ENCODE measurements around the gene LMO4.

Gene LMO4

DNA sequence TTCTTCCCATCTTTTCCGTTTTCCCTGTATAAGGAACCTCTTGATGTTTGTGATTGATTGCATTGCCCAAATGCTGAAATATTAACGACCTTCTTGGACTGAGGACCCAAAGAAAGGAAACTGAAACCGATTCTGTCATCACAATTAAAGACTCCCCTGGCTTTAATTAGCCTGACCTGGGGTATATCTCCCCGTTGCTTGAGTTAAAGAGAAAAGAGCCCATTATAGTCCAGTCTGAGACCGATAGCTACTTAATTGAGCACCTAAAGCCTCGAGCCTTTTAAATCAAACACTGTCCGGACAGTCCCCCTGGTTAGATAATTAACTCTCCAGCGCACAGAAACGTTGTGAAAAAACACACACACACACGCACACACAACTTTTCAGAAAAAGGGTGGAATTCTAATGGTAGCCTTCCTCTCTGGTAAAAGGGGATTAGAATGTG, 8.0 kb downstream of the LMO4 start:
- Histone ChIP-seq H3K27ac (ENCODE audit: low read length) (no peak overlapping the region), H3K4me2 (ENCODE audit: low read length) (peak overlapping the region; percentile 94)

DNA sequence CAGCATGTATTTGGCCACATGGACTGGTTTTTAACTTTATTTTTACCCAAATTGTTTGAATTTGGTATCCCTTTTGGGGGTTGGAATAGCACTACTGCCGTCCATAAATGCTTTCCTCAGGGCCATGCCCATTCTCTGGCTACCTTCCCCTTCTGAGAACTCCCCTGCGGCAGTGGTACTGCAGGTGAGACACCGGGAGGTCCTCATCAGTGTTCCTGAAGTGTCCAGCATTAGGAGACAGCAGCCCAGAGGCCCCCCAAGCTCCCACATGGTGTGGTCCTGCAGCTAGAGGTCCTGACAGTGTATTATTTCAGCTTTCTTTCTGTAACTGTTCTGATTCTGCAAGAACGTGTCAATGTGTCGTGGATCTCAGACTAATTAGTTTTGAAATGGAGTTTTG, 8.9 kb downstream of the LMO4 start:
- H3K4me2 ChIP-seq (ENCODE audit: low read length): no peak overlapping the region
- peaks cover 21% of the 10 kb centered on the region for H3K36me3 ChIP-seq (replicated peaks; ENCODE audit: low read depth, low read length)
- no peak overlapping the region for H3K9ac ChIP-seq (ENCODE audit: low read length)
- H4K20me1 ChIP-seq (ENCODE audit: insufficient read depth, low read length): peaks cover 4% of the 10 kb centered on the region; the same call in 1 of the 2 replicates
- peaks cover 26% of the 10 kb centered on the region for H3K4me1 ChIP-seq (ENCODE audit: low read length)
- peaks cover 8% of the 10 kb centered on the region for H3K27me3 ChIP-seq (ENCODE audit: low read depth, low read length)
- H3K27ac ChIP-seq (ENCODE audit: low read length): no peak overlapping the region
- H3K9me3 ChIP-seq (ENCODE audit: insufficient read depth, low read length): no peaks in the 10 kb centered on the region
- H3K4me3 ChIP-seq (ENCODE audit: low read length): no peak overlapping the region
- TF ChIP-seq, protein P1, sequence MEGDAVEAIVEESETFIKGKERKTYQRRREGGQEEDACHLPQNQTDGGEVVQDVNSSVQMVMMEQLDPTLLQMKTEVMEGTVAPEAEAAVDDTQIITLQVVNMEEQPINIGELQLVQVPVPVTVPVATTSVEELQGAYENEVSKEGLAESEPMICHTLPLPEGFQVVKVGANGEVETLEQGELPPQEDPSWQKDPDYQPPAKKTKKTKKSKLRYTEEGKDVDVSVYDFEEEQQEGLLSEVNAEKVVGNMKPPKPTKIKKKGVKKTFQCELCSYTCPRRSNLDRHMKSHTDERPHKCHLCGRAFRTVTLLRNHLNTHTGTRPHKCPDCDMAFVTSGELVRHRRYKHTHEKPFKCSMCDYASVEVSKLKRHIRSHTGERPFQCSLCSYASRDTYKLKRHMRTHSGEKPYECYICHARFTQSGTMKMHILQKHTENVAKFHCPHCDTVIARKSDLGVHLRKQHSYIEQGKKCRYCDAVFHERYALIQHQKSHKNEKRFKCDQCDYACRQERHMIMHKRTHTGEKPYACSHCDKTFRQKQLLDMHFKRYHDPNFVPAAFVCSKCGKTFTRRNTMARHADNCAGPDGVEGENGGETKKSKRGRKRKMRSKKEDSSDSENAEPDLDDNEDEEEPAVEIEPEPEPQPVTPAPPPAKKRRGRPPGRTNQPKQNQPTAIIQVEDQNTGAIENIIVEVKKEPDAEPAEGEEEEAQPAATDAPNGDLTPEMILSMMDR (IDR thresholded peaks at IDR 0.05; ENCODE audit: low read depth, low read length): no peak
- no peak for TF ChIP-seq EZH2phosphoT487 (IDR thresholded peaks at IDR 0.05; ENCODE audit: low read depth)
- no peaks in the 10 kb centered on the region for H3K79me2 ChIP-seq (ENCODE audit: low read length)
- H2AFZ ChIP-seq (ENCODE audit: low read depth, low read length): no peak overlapping the region

More for the DNA sequence above, 8.0 kb downstream of the LMO4 start:
- H3K9ac ChIP-seq (ENCODE audit: low read length): peak overlapping the region; percentile 75; the same call in 1 of the 2 replicates
- H3K4me3 ChIP-seq (ENCODE audit: low read length): peak overlapping the region; percentile 85
- H3K79me2 ChIP-seq (ENCODE audit: low read length): no peaks in the 10 kb centered on the region
- peaks cover 17% of the 10 kb centered on the region for H3K27me3 ChIP-seq (ENCODE audit: low read depth, low read length)
- TF ChIP-seq, protein P1 (IDR thresholded peaks at IDR 0.05; ENCODE audit: low read depth, low read length): no peak
- TF ChIP-seq EZH2phosphoT487 (IDR thresholded peaks at IDR 0.05; ENCODE audit: low read depth): no peak
- peaks cover 22% of the 10 kb centered on the region for H3K36me3 ChIP-seq (replicated peaks; ENCODE audit: low read depth, low read length)
- H4K20me1 ChIP-seq (ENCODE audit: insufficient read depth, low read length): peaks cover 13% of the 10 kb centered on the region
- H3K4me1 ChIP-seq (ENCODE audit: low read length): peaks cover 33% of the 10 kb centered on the region
- H3K9me3 ChIP-seq (ENCODE audit: insufficient read depth, low read length): no peaks in the 10 kb centered on the region
- H2AFZ ChIP-seq (ENCODE audit: low read depth, low read length): no peak overlapping the region

DNA sequence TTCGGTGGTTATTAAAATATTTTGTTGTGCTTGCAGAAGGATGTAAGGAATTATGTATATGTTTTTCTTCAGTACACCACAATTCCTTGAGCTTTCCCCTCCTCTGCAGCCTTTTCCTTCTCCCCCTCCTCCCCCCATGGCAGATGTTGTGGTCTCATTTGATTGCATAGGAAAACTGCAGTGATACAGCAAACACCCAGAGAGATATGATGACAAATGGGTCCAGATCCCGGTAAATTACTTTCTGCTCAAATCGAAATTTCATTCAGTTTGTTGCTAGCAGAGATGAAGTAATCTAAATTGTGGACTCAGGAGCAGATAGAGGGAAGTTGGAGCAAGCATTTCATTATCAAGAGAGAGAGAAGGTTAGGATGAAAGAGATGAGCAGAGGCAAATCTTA, 9.9 kb downstream of the LMO4 start:
- Histone ChIP-seq H2AFZ (ENCODE audit: low read depth, low read length) (no peak overlapping the region), H3K9me3 (ENCODE audit: insufficient read depth, low read length) (no peaks in the 10 kb centered on the region), H3K4me2 (ENCODE audit: low read length) (no peak overlapping the region), H3K36me3 (replicated peaks; ENCODE audit: low read depth, low read length) (peaks cover 13% of the 10 kb centered on the region), H3K9ac (ENCODE audit: low read length) (no peak overlapping the region), H4K20me1 (ENCODE audit: insufficient read depth, low read length) (no peaks in the 10 kb centered on the region), H3K79me2 (ENCODE audit: low read length) (no peaks in the 10 kb centered on the region), H3K4me3 (ENCODE audit: low read length) (no peak overlapping the region), H3K27me3 (ENCODE audit: low read depth, low read length) (no peaks in the 10 kb centered on the region), H3K27ac (ENCODE audit: low read length) (no peak overlapping the region), H3K4me1 (ENCODE audit: low read length) (peaks cover 24% of the 10 kb centered on the region)
- TF ChIP-seq, protein P1 (IDR thresholded peaks at IDR 0.05; ENCODE audit: low read depth, low read length): no peak
- no peak for TF ChIP-seq EZH2phosphoT487 (IDR thresholded peaks at IDR 0.05; ENCODE audit: low read depth)

DNA sequence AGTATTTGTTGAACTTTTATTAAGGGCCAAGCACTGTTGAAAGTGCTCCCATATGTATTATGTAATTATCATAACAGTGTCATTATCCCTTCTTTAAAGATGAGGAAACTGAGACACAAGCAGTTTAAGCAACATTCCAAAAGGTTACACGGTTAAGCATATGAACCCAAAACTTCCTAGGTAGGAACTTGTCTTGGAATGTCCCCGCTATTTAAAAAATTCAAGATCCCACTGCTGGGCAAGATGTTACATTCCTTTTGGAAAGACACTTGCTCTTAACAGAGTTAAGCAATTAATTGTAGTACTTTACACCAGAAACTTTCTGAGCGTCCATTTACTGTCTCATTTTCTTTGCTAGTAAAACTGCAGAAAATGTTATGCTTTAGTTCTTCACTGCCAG, 15.6 kb downstream of the LMO4 start:
- H3K36me3 ChIP-seq (replicated peaks; ENCODE audit: low read depth, low read length): peaks cover 13% of the 10 kb centered on the region
- no peaks in the 10 kb centered on the region for H3K79me2 ChIP-seq (ENCODE audit: low read length)

More for the DNA sequence above, 15.6 kb downstream of the LMO4 start:
- Histone ChIP-seq H3K4me3 (ENCODE audit: low read length) (no peak overlapping the region), H3K27ac (ENCODE audit: low read length) (no peak overlapping the region), H4K20me1 (ENCODE audit: insufficient read depth, low read length) (no peaks in the 10 kb centered on the region), H3K27me3 (ENCODE audit: low read depth, low read length) (no peaks in the 10 kb centered on the region), H2AFZ (ENCODE audit: low read depth, low read length) (no peak overlapping the region), H3K9me3 (ENCODE audit: insufficient read depth, low read length) (no peaks in the 10 kb centered on the region), H3K4me2 (ENCODE audit: low read length) (no peak overlapping the region), H3K9ac (ENCODE audit: low read length) (no peak overlapping the region), H3K4me1 (ENCODE audit: low read length) (peaks cover 7% of the 10 kb centered on the region)
- TF ChIP-seq, protein P1 (IDR thresholded peaks at IDR 0.05; ENCODE audit: low read depth, low read length): no peak
- no peak for TF ChIP-seq EZH2phosphoT487 (IDR thresholded peaks at IDR 0.05; ENCODE audit: low read depth)
